T-cell (primary cell): Measurements from ENCODE around the gene WASL. TPM values are rescaled to one million over a fixed set of nuclear protein-coding genes. Genes with fewer than 3 reads are reported as not detected.
A peak's percentile ranks its signal among the peaks of the same experiment; 100 is the strongest.

Source experiments
- ATAC-seq, 4 experiments: fragments of 200-7000 bp in 3 of 4; fragments of 150-1000 bp in 1 of 4; cut with Tn5 transposase; replicated peaks in 1 of 4; 1 replicate in 3 of 4; 2 replicates in 1 of 4; pipeline ENCODE4 v1.10.0; 2021; ENCODE audit warnings: moderate library complexity in 3 of 4, mild to moderate bottlenecking in 2 of 4, moderate number of reproducible peaks in 1 of 4
- CTCF ChIA-PET, 2 donors: fragments of 300-600 bp; sonication (Branson Sonifier 250); formaldehyde crosslinking; loops; one replicate each; lab custom pipeline; 2022; ENCODE audit warnings: antibody characterized with exemption in 2 of 2; lab: Charles Lee
- POLR2A ChIA-PET, 2 donors: fragments of 300-600 bp; sonication (Branson Sonifier 250); formaldehyde crosslinking; loops; one replicate each; lab custom pipeline; 2022; ENCODE audit warnings: antibody characterized with exemption in 2 of 2; lab: Charles Lee
- DNase-seq, 35 experiments: peaks; one replicate each; pipeline versions ENCODE4 v3.0.0 to v3.0.0-alpha.2; 2013 to 2023
- H3K27ac ChIP-seq: one replicate; pipeline ENCODE4 v1.5.1; 2013; ENCODE audit warnings: low read length
- H3K27me3 ChIP-seq, 2 experiments: replicated peaks in 1 of 2; 1 replicate in 1 of 2; 2 replicates in 1 of 2; pipeline versions ENCODE4 v1.6.1 to v1.7.0; 2013; ENCODE audit warnings: low read length in 1 of 2, mixed read lengths in 1 of 2; ENCODE audit not compliant: control insufficient read depth in 2 of 2, insufficient read depth in 2 of 2; ENCODE audit errors: extremely low read depth in 1 of 2
- H3K36me3 ChIP-seq, 2 donors: 1 replicate in 1 of 2; 2 replicates in 1 of 2; pipeline versions ENCODE4 v1.6.1 to v1.7.0; 2013; ENCODE audit warnings: low read length in 1 of 2; ENCODE audit not compliant: control insufficient read depth in 2 of 2, insufficient read depth in 1 of 2; ENCODE audit errors: extremely low read depth in 1 of 2
- H3K4me1 ChIP-seq, 2 experiments: 1 replicate in 1 of 2; 2 replicates in 1 of 2; pipeline versions ENCODE4 v1.6.1 to v1.7.0; 2013; ENCODE audit warnings: low read length in 2 of 2, mixed read lengths in 1 of 2; ENCODE audit not compliant: insufficient read depth in 2 of 2, control insufficient read depth in 1 of 2; ENCODE audit errors: extremely low read depth in 1 of 2
- H3K4me3 ChIP-seq, 2 donors: 1 replicate in 1 of 2; 2 replicates in 1 of 2; pipeline versions ENCODE4 v1.5.1 to v1.7.0; 2013; ENCODE audit warnings: mild to moderate bottlenecking in 2 of 2, low read length in 1 of 2, moderate library complexity in 1 of 2; ENCODE audit not compliant: control insufficient read depth in 1 of 2; ENCODE audit errors: extremely low read depth in 1 of 2
- H3K9me3 ChIP-seq: 2 replicates; pipeline ENCODE4 v1.7.0; 2013
- H3K27ac Mint-ChIP-seq, 2 donors: one replicate each; pipeline ENCODE4 v1.8.0; 2020 to 2021; ENCODE audit warnings: mild to moderate bottlenecking in 2 of 2, mixed read lengths in 2 of 2
- H3K27me3 Mint-ChIP-seq, 2 donors: one replicate each; pipeline ENCODE4 v1.8.0; 2021 to 2022; ENCODE audit warnings: mixed read lengths in 2 of 2
- H3K36me3 Mint-ChIP-seq: one replicate; pipeline ENCODE4 v1.8.0; 2021; ENCODE audit warnings: mixed read lengths
- H3K4me1 Mint-ChIP-seq, 3 donors: one replicate each; pipeline ENCODE4 v1.8.0; 2020 to 2022; ENCODE audit warnings: mixed read lengths in 3 of 3, mild to moderate bottlenecking in 1 of 3
- H3K4me3 Mint-ChIP-seq, 3 donors: one replicate each; pipeline ENCODE4 v1.8.0; 2020 to 2022; ENCODE audit warnings: mild to moderate bottlenecking in 3 of 3, mixed read lengths in 3 of 3, moderate library complexity in 3 of 3
- H3K9me3 Mint-ChIP-seq, 3 donors: one replicate each; pipeline ENCODE4 v1.8.0; 2020 to 2022; ENCODE audit warnings: mixed read lengths in 3 of 3
- WGBS: methylation state at CpG from one replicate; pipeline ENCODE4 v1.1.5; 2013; ENCODE audit warnings: missing lambda C conversion rate; ENCODE audit not compliant: insufficient coverage; 5-methylcytosine and 5-hydroxymethylcytosine counted together
- total RNA-seq, 35 experiments: library from RNA in 6 of 35; stranded (reverse) in 6 of 35; fragments of 120-200 nt in 1 of 35; gene quantifications; one replicate each; pipeline versions ENCODE4 v1.2.1 to v1.2.4 and lab custom pipeline; 2013 to 2026

Gene WASL
- total RNA-seq, 5 donors from 2014 or later (not counting 1 experiment from before 2014, with no cell fraction given) = 9.1 to 12.2 (median 9.8) TPM

DNA sequence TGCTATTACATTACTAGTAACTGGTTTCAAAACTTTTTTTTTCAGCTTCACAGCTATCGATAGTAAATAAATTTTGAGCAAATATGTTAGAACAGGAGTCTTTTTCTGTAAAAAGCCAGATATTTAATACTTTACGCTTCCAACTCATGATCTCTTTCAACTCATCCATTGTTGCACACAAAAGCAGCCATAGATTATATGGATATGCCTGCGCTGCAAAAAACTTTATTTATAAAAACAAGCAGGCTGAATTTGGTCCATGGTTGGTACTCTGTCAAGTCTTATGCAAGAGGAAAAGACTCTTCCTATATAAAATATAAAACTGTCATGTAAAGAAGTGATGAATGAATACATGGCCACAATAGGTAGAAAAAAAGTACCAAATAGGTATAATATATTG lies 31.1 kb downstream of the WASL start:
- ATAC-seq = no peak
- Mint-ChIP-seq H3K27me3 (no peaks in the 10 kb centered on the region), H3K9me3 (no peaks in the 10 kb centered on the region), H3K36me3 (peaks cover 6% of the 10 kb centered on the region), H3K4me1 (peaks cover 72 to 81% (median 74%) of the 10 kb centered on the region in 3 donors), H3K27ac (no peak overlapping the region), H3K4me3 (no peak overlapping the region)
- H3K4me3 ChIP-seq = no peak overlapping the region
- H3K9me3 ChIP-seq = no peaks in the 10 kb centered on the region
- WGBS = no CpG with 5 or more reads among the region's 3 CpGs
- H3K27ac ChIP-seq = no peak overlapping the region
- no peak for DNase-seq
- no peaks in the 10 kb centered on the region for H3K36me3 ChIP-seq
- peaks cover 14% of the 10 kb centered on the region in 2 experiments for H3K4me1 ChIP-seq
- ChIA-PET CTCF (interaction anchor here in 1 of 2 donors (0.6 kb wide), 1 partner anchor 94 kb away, joined by 5 read pairs; no protein-coding TSS in a partner anchor), POLR2A (interaction anchor here in 1 of 2 donors (0.6 kb wide), 1 partner anchor 34 kb away, joined by 4 read pairs; no protein-coding TSS in a partner anchor)
- H3K27me3 ChIP-seq = no peaks in the 10 kb centered on the region

- no peaks in the 10 kb centered on the region for H3K36me3 ChIP-seq
- DNase-seq (no peak), ATAC-seq (no peak)
- H3K4me3 Mint-ChIP-seq = no peak overlapping the region
- no peak overlapping the region for H3K27ac ChIP-seq
- ChIA-PET CTCF (interaction anchor here in 1 of 2 donors (1.2 kb wide), 1 partner anchor 32 kb away, joined by 3 read pairs; the partner anchor contains the start of gene WASL), POLR2A (interaction anchor here in 1 of 2 donors (0.6 kb wide), 1 partner anchor 35 kb away, joined by 4 read pairs; no protein-coding TSS in a partner anchor)
- peaks cover 15 to 20% of the 10 kb centered on the region in 2 experiments for H3K4me1 ChIP-seq
- H3K9me3 ChIP-seq = no peaks in the 10 kb centered on the region
- no peaks in the 10 kb centered on the region for H3K27me3 ChIP-seq
- no peaks in the 10 kb centered on the region for H3K27me3 Mint-ChIP-seq
- peaks cover 78 to 89% (median 79%) of the 10 kb centered on the region in 3 donors for H3K4me1 Mint-ChIP-seq
- no peak overlapping the region for H3K4me3 ChIP-seq
- H3K9me3 Mint-ChIP-seq = no peaks in the 10 kb centered on the region
- H3K36me3 Mint-ChIP-seq = peaks cover 6% of the 10 kb centered on the region
- no peak overlapping the region for H3K27ac Mint-ChIP-seq
- no CpG with 5 or more reads among the region's 1 CpG for WGBS
Measured at GRCh38 chr7:123716877-123717276, 31.9 kb downstream of the WASL start.

- no peak overlapping the region for H3K27ac Mint-ChIP-seq
- ATAC-seq (no peak), DNase-seq (no peak)
- Histone ChIP-seq H3K36me3 (no peaks in the 10 kb centered on the region), H3K27me3 (no peaks in the 10 kb centered on the region), H3K27ac (no peak overlapping the region), H3K9me3 (no peaks in the 10 kb centered on the region), H3K4me1 (peaks cover 13 to 24% of the 10 kb centered on the region in 2 experiments), H3K4me3 (no peak overlapping the region)
- ChIA-PET CTCF (no interaction called here), POLR2A (no interaction called here)
- peaks cover 80 to 90% (median 83%) of the 10 kb centered on the region in 3 donors for H3K4me1 Mint-ChIP-seq
- WGBS = no CpG with 5 or more reads among the region's 1 CpG
- H3K27me3 Mint-ChIP-seq = no peaks in the 10 kb centered on the region
- peaks cover 6% of the 10 kb centered on the region for H3K36me3 Mint-ChIP-seq
- H3K9me3 Mint-ChIP-seq = no peaks in the 10 kb centered on the region
- H3K4me3 Mint-ChIP-seq = no peak overlapping the region
Measured at GRCh38 chr7:123715799-123716198, 33.0 kb downstream of the WASL start.

DNA sequence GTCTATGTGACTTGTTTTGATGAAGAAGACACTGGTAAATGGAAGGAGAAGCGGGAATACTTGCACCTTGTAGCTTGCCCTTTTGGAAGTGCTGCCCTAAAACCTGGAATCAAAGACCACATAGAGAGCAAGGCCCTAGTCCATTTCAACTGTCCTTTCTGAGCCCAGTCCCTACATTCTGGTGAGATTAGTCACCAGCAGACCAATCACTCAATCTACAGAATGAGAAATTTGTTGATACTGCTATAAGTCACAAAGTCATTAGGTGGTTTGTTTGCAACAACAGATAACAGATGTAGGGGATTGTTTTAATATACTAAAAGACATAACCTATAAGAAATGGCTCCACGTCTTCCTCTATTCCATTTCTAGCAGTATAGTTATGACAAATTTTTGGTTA lies 33.6 kb downstream of the WASL start:
- CTCF ChIA-PET = no interaction called here
- no peaks in the 10 kb centered on the region for H3K9me3 Mint-ChIP-seq
- Histone ChIP-seq H3K4me1 (peaks cover 13 to 22% of the 10 kb centered on the region in 2 experiments), H3K9me3 (no peaks in the 10 kb centered on the region), H3K27ac (no peak overlapping the region), H3K36me3 (no peaks in the 10 kb centered on the region), H3K4me3 (no peak overlapping the region), H3K27me3 (no peaks in the 10 kb centered on the region)
- POLR2A ChIA-PET = no interaction called here
- H3K27ac Mint-ChIP-seq = no peak overlapping the region
- peaks cover 6% of the 10 kb centered on the region for H3K36me3 Mint-ChIP-seq
- no peak for ATAC-seq
- H3K4me1 Mint-ChIP-seq = peaks cover 83 to 93% (median 85%) of the 10 kb centered on the region in 3 donors
- no peak overlapping the region for H3K4me3 Mint-ChIP-seq
- no peak for DNase-seq
- no peaks in the 10 kb centered on the region for H3K27me3 Mint-ChIP-seq
- WGBS = no CpG with 5 or more reads among the region's 2 CpGs

DNA sequence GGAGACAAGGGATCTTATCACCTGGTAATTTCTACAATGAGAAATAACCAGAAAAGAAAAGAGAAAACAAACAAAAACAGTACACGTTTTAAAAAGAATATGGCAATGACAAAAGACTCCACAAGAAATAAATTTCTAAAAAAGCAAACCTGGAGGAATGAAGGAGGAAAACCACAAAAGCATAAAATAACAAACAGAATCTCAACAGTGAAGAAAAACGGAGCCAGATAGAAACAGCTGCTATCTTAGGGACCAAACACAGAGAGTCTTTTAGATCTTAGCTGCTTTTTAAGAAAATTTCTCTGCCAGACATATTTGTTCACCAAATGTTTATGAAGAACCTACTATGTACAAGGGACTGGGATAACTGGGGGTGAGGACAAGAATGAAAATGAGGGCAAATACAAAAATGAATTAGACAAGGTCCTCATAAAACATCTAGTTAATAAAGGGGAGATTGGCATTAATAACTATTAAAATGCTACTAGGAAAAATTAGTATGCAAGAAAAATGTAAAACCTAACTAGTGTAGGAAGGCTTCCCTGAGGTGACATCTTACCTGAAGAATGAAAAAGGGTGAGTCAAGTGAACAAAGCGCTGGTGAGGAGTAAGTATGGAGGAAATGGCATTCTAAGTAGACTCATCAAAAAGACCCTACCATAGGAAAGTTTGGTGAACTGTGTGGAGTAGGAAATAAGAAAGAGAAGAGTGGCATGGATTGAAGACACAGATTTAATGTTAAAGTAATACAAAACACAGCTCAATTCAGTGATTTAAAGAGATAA lies 34.3 kb downstream of the WASL start:
- ChIA-PET POLR2A (no interaction called here), CTCF (interaction anchor here in 1 of 2 donors (1.5 kb wide), 1 partner anchor 13 kb away, joined by 4 read pairs; no protein-coding TSS in a partner anchor)
- H3K27ac ChIP-seq = no peak overlapping the region
- H3K4me1 ChIP-seq = peaks cover 10 to 22% of the 10 kb centered on the region in 2 experiments
- Mint-ChIP-seq H3K36me3 (peaks cover 6% of the 10 kb centered on the region), H3K9me3 (no peaks in the 10 kb centered on the region), H3K4me1 (peaks cover 76 to 86% (median 80%) of the 10 kb centered on the region in 3 donors), H3K27ac (no peak overlapping the region), H3K4me3 (no peak overlapping the region), H3K27me3 (no peaks in the 10 kb centered on the region)
- no peak for DNase-seq
- no peaks in the 10 kb centered on the region for H3K9me3 ChIP-seq
- H3K4me3 ChIP-seq = no peak overlapping the region
- WGBS = no CpG with 5 or more reads among the region's 3 CpGs
- no peaks in the 10 kb centered on the region for H3K36me3 ChIP-seq
- no peak for ATAC-seq
- H3K27me3 ChIP-seq = no peaks in the 10 kb centered on the region

GRCh38 chr7:123712619-123713018 lies 36.2 kb downstream of the WASL start:
- Histone ChIP-seq H3K27ac (no peak overlapping the region), H3K36me3 (peaks cover 0 to 4% of the 10 kb centered on the region in 2 donors), H3K4me3 (no peak overlapping the region), H3K27me3 (no peaks in the 10 kb centered on the region), H3K4me1 (peaks cover 7 to 11% of the 10 kb centered on the region in 2 experiments), H3K9me3 (no peaks in the 10 kb centered on the region)
- POLR2A ChIA-PET = no interaction called here
- no peak for DNase-seq
- WGBS = no CpG with 5 or more reads among the region's 1 CpG
- H3K4me3 Mint-ChIP-seq = peak overlapping the region in 1 of 3 donors; percentile 32
- peaks cover 17% of the 10 kb centered on the region for H3K36me3 Mint-ChIP-seq
- CTCF ChIA-PET = interaction anchor here in 1 of 2 donors (1.0 kb wide), 1 partner anchor 45 kb away, joined by 4 read pairs; no protein-coding TSS in a partner anchor
- H3K27ac Mint-ChIP-seq = no peak overlapping the region
- no peaks in the 10 kb centered on the region for H3K9me3 Mint-ChIP-seq
- no peak for ATAC-seq
- no peaks in the 10 kb centered on the region for H3K27me3 Mint-ChIP-seq
- H3K4me1 Mint-ChIP-seq = peaks cover 65 to 74% (median 70%) of the 10 kb centered on the region in 3 donors
